Activated naive CD8-positive, alpha-beta T cell treated with anti-CD3 and anti-CD28 coated beads, Interleukin-2, amount 50 U/mL, for 16 hours (primary cell): ENCODE data around the gene DLG2.

Source experiments
- DNase-seq: peaks from one replicate; pipeline ENCODE4 v3.0.0-alpha.2; 2020; ENCODE audit warnings: low read depth, low spot score

The DLG2 gene

DNA sequence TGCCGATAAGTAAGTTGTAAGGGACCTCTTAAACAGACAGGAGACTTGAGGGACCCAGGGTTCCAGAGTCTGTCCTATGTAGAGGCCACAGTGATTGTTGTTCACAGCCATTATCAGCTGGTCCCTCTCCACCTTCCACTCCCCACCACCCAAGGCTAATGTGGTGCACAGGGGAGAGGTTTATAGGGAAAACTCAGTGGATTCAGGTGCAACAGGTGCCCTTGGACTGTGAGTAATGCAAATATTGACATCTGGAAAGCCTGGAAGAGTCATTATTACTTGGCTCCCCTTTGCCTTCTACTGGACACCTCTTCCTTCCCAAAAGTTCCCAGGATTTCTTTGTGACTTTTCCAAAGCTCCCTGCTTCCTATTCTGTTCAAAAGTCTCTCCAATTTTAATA, 1899.9 kb downstream of the DLG2 start:
- DNase-seq = no peak

DNA sequence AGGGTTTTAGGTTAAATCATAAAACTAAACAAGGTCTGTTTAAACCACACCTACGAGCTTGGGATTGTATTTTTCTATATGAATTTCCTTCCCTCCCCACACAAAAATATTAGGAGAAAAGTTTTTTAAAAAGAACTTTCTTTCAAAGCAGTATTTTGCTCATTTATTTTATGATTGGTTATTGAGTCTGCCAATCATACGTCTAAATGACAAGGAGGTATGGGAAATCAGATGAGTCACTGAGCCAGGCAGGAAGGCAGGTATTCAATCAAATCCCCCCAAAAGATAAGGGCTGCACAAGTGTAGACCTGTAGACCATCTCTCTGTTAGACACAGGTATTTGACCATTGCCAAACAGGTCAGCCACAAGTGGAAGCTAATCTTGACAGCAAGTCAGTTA, 1900.8 kb downstream of the DLG2 start:
- no peak for DNase-seq

DNA sequence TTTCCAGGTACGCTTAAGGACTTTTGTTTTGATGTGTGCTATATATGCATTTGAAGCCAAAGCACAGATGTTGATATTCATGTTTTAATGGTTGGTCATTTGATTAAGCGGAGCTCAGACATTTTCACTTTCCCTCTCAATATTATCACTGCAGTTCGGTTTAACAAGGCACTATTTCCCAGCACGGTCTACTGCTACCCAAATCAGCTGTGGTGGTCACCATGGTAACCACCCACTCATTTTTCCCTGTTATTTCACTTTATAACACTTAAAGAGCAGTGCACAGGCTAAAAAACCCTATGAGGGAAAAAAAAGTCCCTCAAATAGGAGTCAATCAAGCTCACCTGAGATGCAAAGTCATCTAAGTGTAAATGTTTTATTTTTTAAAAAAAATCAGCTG, 1901.4 kb downstream of the DLG2 start:
- no peak for DNase-seq

DNA sequence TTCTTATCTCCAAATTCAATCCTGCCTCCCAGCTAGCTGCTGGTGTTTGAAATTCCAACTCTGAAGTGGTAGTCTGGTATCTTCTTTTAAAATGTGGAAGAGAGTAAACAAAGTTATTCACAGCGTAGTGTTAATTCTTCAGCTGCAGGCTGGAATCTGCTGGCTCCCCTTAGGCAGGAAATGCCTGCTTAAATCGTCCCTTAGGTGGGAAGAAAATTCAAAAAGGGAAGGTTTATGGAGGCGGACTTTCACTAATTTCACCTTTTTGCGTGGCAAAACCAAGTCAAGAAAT, 1901.9 kb downstream of the DLG2 start:
- DNase-seq = no peak

DNA sequence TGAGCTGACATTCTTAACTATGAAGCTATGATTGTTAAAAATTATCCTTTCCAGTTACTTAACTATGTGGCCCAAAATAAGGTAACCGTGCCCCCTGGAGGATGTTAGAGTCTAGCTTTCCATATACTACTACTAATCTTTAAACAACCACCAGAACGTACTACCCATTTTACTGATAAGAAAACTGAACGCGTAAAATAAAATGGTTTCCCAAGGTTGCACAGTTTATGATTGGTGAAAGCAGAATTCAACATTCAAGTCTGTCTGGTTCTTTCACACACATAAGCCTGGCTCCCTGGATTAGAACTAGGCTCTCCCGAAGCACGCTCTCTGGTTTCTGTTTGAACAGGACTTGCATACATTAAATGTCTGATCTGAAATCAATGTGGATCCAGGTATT, 1903.1 kb downstream of the DLG2 start:
- DNase-seq = no peak

DNA sequence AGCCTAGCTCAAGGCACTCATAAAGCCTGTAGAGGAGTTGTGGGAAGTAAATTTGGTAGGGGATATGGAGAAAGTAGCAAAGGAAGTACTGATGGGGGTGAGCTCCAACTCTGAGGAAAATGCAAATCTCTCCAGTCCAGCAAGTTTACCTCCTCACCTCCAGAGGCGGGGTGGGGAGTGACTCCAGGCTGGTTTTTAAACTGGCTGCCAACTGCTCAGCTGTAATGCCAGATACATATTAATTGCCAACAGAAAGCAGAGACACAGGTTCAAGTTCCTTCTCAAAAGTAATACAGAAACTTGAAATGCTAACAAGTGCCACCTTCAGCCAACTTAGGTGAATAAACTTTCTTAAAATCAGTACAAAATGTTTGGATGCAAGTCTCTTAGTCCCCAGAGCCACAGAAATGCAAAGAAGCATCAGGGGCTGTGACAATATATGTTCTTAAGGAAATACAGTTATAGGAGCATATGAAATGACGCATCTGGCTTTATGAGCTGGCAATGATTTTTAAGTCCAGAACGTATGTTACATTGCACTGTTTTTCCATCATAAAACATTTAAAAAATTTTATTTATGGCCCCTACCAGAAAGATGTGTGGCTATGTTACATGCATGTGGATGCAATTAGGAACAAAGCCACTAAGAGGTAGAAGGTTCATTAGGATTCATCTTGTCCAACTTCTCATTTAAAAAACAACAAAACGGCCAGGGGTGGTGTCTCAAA, 1904.6 kb downstream of the DLG2 start:
- DNase-seq = no peak

DNA sequence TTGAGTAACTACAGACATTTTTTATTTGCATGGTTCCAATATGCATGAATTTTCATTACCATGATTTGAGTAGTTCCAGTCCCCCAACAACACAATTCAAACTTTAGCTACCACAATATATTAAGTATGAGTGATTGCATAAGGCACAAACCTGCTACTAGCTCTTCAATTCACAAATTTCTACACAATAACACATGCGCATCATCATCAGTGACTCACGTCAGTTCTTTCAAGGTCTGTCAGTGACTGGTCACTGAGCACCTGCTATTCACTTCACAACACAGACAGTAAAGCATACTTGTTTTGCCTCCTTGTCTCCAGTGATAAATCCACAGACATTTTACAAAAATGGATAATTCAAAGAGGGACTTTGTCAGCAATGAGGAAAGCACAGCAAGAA, 1905.9 kb downstream of the DLG2 start:
- no peak for DNase-seq

DNA sequence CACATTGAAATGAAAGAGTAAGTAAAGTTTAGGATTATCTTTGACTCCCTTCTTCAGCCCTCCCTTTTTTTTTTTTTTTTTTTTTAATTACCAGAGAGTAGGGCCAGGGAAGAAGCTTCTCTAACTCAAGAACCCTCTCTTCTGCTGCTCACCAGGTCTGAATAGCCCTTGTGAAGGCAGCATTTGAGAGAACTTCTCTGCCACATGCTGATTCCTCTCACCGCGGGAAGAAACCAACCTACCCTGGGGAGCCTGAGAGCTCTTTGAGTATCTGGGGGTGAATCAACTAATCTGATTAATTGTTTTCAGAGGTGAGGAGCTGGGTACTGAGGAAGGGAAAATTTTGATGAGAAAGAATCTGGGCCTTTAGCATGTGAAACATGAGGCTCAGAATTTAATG, 1906.5 kb downstream of the DLG2 start:
- DNase-seq = no peak

DNA sequence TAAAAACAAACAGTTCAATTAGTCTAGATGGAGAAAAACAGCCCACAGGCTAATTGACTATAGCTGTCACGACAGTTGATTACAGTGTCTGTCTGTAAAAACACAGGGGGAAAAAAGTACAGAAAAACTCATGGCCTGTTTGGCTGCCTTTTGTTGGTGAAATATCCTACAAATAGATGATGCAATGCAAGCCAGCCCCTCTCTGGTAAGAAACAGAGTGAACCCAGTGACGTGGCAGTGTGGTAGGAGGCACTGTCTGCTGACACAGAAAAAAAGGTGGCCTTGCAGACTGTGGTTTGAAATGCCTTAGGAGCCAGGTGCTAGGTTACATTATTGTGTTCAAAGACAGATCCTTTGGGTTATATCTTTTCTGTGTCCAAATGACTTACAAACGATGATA, 1909.6 kb downstream of the DLG2 start:
- no peak for DNase-seq

DNA sequence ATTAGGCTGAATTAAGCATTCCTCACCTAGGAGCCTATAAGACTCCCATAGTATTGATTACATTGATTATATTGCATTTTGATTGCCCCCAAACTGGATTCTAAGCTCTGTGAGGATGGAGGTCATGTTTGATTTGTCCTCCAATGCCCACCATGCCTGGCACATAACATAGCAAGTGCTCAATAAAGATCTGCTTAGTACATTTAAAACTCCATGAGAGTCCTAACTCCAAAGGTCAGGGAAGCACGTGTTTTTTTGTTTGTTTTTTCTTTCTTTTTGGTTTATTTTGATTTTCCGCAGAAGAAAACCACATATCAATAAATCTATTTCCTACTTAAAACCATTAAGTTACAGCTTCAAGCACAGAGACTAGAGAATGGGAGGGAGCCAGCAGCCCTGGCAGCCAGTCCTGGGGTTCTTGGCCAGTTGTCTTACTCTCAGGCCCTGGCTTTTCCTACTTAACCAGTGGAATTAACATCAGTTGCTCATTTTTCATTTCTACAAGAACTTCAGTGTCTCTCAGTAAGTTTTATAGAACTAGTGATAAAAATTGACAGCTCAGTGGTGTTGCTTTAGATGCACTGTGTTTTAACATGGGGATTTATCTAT, 1911.1 kb downstream of the DLG2 start:
- no peak for DNase-seq

DNA sequence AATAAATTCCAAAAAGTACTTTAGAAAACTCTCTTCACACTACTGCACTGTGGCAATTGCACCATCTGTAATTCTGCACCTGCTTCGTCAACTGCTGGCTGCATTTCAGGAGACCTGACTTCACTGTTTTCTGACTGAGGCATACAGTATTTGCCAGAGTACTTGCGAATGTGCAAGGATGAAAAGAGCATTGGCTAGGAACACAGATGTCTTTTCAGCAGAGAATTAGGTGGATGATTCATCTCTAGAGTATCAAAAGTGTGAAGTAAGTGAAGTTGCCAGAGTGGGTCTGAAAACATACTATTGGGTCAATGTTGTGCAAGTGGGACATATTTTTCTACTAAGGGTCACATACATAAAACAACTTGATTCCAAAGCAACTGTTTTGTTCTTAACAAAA, 1913.4 kb downstream of the DLG2 start:
- no peak for DNase-seq

DNA sequence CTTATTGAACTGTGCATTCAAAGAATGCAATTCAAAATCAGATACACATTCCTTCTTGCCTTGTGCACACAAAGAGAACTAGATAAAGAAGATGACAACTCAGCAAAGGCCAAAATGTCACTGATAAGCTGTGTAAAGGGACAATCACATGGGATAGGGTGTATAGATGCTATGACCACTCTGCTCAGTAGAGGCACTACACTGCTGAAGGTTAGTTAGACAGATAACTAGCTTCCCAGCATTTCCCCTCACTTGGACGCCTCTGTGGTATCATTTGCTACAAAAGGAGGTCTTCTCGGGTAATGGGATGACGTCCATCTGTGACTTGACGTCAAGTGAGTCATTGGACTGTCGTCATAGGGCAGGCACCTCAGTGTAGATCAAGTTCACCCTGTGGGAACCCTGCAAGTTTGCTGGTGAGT, 1916.0 kb downstream of the DLG2 start:
- DNase-seq = no peak

DNA sequence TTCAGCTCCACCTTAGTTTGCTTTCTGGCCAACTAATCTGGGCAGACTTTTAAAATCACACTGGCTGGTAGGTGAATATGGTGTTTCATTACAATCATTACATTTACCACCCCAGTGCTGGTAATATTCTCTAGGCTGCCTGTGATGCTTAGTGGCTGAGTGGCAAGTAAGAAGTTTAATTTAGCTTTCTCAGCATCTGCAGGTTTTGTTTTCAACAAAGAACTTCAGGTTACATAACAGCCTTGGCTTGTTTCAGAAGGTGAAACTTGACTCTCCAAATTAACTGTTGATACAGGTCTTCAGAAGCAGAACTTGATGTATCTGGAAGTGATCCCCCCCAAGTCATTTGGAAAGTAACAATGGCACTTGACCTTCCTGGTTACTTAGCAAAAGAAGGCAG, 1917.7 kb downstream of the DLG2 start:
- DNase-seq = no peak

DNA sequence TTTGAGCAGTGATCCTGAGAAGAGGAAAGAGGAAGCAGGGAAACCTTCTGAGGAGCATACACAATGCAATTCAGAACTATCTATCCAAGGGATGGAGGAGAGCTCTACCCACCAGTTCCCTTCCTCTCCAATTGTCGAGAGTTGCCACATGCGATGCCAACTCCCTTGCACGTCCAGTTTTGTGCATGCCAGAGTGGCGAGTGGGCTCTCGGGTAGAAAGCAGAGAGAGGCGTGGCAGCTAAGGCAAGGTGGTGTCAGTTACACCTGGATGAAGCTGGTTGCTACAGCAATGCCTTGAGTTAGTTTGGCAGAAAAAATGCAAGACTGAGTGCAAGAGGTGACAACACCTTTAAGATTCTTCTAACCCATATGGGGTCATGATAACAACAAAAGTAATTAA, 1920.6 kb downstream of the DLG2 start:
- DNase-seq = no peak

DNA sequence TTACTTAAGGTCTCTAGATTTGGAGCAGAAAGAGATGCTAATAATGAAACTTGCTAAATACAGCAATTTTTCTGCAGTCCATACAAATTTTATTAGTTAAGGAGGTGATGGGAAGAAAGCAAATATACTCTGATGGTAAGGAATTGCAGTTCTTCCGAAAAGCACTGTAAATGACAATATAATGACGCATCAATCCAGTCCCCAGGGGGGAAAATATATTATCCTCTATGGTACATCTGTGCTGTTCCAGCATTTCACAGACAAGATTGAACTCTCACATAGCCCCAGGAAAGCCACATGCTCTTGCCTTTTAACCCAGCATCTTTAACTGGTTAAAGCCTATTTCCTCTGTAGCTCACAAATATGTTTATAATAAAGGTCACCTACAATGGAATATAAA, 1924.3 kb downstream of the DLG2 start:
- DNase-seq = no peak

DNA sequence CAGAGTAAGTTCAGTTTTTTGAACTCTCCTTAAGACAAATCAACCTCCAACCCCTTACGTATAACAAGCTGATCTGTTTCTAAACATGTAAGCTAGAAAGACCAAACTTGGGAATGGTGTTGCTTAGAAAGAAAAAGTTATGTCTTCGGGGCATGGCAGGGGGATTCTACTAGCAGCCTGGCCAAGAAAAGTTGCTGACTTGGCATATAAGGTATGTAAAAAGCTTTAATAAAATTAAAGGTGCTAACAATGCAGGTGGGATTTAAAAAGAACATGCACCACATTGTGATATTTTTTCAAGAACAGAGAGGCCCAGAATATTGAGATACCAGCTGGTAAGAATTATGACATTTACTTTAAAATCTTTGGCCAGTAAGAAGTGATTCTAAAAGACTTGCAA, 1929.6 kb downstream of the DLG2 start:
- no peak for DNase-seq

DNA sequence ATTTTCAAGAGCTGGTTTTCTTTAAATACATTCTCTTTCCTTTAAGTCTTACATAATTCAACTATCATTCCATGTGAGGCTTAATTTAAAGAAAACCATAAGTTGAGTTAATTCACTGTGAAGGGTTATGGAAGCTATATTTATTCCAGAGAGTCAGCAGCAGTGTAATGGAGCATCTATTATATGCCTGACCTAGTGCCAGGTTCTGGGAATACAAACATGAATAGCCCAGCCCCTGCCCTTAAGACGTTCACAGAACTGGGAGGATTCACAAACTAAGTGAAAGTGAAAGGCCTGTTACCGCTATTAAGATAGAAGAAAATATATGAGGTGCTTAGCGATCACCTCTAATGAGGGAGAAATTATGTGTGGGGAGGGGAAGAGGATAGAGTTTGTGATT, 1932.1 kb downstream of the DLG2 start:
- no peak for DNase-seq

DNA sequence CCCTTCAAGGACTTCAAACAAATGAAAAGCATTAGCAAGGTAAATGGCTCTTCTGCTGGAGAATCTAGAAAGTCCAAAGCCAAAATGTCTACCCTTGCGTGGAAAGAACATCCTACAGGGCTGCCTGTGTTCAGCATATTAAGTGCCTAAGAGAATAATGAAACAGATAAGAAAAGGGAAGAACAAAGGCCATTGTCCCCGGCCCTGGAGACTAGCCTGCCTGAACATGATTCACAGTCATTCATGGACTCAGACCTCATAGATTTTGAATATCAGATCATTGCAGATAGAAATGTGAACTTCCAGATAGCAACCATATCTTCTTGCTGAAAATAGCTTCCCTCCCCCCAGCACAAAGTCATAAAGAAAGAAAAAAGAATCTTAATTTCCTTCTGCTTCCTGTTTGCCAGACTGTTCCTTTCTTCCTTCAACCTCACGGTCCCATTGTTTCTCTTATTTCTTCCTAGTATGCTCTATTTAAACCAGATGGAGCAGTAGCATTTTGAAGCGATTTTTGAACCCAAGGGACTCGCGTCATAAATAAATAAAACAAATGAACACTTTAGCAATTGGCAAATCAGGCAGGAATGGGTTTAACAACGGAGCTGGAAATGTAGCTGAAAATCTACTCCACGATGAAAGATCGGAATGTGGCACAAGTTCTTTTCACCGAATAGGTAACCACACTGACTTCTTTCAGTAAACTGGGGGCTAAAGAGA, 1932.8 kb downstream of the DLG2 start:
- DNase-seq = no peak

DNA sequence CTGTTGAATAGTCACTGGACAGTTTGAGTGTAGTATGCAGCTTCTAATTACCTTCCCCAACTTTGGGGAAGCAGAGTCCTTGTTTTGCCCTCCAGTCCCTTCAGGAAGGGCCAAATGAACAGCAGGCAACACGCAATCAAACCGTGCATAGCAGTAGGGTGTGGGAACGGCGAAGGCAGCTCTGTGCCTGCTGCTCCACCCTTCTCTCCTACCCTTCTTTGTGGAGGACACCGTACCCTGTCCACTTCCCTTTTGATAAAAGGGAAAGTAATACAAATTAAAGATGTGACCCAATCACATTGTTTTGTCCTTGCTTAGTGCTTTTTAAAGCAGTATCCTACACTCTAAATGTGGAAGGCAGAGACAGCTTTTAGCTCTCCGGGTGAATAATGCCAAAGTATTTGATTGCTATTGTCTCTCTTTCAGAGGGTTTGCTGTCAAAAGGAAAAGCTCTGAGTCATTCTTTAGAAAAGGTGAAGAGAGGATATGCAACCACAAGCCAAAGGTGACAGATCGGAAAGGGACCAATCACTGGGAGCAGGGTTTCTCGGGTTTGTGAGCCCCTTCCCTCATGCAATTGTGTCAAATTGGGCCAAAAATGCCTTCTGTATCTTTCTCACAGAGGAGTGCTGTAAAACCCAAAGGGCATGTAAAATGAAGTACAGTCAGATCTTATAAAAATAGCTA, 1933.7 kb downstream of the DLG2 start:
- DNase-seq = no peak

DNA sequence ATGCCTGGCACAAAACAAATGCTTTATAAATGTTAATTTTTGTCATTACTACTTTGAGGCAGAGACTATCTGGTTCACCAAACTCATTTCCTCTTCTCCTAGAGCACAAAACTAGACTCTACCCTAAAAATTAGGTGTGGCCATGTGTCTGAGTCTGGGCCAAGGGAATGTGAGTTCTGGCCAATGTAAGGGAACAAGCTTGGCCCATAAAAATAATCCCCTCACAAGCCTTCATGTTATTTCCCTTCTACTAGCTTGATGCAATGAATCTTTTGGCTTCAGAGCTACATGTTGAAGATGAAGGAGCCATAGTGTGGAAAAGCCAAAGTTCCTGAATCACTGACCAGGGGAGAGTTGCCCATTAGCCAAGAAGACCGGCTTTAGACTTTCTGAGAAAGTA, 1934.5 kb downstream of the DLG2 start:
- DNase-seq = no peak

DNA sequence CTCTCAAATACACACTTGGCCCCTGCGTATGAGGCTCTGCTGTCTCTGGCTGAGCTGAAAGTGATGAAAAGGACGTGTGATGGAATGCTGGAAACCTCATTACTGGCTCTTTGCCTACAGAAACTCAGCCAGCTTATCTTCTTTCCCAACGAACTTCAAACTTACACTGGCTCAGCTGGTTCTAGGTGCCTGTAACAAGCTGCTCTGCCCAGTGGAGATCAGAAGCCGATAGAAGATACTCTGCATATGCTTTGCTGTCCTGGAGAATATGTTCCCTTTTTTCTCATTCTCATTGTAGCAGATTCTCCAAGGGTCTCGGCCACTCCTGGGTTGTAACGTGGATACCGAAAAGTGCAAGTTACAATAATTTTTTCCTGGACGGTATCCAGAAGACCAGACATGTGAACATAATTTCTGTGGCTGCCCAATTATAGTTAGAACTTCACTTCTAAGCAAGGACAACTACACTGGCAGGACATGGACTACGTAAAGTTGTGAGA, 1935.6 kb downstream of the DLG2 start:
- DNase-seq = no peak

DNA sequence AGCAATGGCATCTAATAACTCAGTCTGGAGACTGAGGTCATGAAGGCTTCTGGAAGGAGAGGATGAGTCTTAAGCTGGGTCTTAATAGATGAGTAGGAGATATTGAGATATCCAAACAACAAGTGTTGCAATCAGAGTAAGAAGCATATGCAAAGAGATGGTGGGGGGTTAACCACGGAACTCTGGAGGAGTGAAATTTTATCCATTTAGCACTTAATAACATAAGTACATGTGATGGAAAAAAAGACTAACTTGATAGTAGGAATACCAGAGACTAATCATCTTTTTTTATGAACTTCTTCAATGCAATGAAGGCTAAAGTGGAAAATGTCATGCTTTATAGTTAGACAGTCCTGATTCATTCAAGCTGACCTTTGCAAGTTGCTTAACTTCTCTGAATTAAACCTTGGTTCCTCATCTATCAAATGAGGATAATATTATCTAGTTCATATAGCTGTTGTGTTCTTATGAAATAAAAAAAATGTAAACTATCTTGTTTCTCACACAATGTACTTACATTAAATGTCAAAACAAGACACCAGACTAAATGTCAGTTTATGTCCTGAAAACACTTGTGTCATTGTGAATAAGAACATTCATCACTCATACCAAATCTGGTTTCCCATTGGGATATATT, 1937.9 kb downstream of the DLG2 start:
- no peak for DNase-seq
